Measurements from ENCODE around the gene TTYH3.

The TTYH3 gene

DNA sequence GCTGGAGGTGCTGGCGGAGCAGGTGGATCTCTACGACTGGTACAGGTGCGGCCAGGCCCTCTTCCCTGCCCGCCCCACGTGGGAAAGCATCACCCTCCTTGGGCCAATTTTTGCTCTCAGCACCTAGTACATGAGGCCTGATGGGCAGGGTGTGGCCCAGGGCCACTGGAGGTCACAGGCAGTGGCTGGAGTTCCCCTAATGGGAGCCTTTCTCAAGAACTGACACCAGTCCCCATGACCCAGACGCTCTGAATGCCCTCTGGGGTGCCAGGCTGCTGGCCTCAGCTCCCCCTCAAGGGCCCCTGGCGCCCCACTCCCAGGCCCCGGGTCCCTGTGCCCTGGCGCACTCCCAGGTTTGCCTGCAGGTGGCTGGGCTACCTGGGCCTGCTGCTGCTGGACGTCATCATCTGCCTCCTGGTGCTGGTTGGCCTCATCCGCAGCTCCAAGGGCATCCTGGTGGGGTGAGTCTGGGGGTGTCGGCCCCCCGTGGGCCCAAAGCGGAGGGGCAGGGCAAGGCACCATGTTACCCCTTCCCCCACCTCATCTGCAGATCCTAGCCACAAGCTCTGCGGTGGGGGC, 15.9 kb downstream of the TTYH3 start:
- Mint-ChIP-seq H3K9me3 (no peaks in the 10 kb centered on the region), H3K4me3 (no peak overlapping the region), H3K4me1 (peaks cover 13% of the 10 kb centered on the region), H3K27ac (no peak overlapping the region), H3K27me3 (ENCODE audit: low read depth) (no peaks in the 10 kb centered on the region), H3K36me3 (ENCODE audit: low read depth) (peaks cover 13% of the 10 kb centered on the region)
- TF ChIP-seq, protein P1, sequence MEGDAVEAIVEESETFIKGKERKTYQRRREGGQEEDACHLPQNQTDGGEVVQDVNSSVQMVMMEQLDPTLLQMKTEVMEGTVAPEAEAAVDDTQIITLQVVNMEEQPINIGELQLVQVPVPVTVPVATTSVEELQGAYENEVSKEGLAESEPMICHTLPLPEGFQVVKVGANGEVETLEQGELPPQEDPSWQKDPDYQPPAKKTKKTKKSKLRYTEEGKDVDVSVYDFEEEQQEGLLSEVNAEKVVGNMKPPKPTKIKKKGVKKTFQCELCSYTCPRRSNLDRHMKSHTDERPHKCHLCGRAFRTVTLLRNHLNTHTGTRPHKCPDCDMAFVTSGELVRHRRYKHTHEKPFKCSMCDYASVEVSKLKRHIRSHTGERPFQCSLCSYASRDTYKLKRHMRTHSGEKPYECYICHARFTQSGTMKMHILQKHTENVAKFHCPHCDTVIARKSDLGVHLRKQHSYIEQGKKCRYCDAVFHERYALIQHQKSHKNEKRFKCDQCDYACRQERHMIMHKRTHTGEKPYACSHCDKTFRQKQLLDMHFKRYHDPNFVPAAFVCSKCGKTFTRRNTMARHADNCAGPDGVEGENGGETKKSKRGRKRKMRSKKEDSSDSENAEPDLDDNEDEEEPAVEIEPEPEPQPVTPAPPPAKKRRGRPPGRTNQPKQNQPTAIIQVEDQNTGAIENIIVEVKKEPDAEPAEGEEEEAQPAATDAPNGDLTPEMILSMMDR (IDR thresholded peaks at IDR 0.05; ENCODE audit: unreplicated experiment in 3 of 3), result no peak

DNA sequence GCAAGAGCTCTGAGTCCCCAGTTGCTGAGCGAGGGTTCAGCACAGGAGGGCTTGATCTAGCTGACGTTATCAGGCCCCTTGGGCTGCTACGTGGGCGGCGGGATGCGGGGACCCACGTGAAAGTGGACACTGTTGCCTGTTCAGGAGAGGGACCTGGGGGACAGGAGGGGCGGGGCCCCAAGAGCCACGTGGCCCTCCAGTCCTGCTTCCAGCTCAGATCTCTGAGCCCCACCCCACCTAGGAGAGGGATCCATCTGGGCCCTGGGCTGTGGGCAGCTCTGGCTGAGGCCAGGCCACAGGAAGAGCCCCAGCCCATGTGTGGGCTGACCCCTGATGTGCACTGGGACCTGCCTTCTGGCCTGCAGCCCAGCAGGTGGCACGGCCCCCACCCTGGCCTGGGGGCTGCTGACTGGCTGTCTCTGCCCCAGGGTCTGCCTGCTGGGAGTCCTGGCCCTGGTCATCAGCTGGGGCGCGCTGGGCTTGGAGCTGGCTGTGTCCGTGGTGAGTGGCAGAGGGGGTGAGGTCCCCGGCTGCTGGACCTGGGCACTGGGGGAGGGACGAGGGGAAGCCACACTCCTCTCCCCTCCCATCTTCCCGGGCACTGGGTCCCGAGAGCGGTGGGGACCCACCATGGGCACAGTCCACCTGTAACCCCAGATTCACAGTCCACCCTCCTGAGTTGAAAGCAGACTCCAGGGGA, 17.5 kb downstream of the TTYH3 start:
- H3K4me3 Mint-ChIP-seq, result no peak overlapping the region
- peaks cover 11% of the 10 kb centered on the region for H3K4me1 Mint-ChIP-seq
- H3K27me3 Mint-ChIP-seq (ENCODE audit: low read depth), result no peaks in the 10 kb centered on the region
- TF ChIP-seq, protein P1 (IDR thresholded peaks at IDR 0.05; ENCODE audit: unreplicated experiment in 3 of 3), result no peak
- no peak overlapping the region for H3K27ac Mint-ChIP-seq
- no peaks in the 10 kb centered on the region for H3K9me3 Mint-ChIP-seq
- H3K36me3 Mint-ChIP-seq (ENCODE audit: low read depth), result peaks cover 13% of the 10 kb centered on the region

DNA sequence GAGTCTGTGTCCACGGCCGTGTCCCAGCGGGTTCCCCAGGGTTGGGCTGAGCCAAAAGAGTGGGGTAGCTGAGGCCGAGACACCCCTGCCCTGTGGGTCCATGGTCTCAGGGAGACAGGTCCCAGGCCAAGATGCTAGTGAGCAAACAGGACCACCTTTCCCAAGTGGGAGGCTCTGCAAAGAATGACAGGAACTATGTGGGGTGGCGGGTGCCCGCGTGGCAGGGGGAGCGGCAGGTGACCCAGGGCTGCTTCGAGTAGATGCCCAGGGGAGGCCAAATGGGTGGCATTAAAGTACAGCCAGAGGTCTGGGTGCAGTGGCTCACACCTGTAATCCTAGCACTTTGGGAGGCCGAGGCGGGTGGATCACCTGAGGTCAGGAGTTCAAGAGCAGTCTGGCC, 18.2 kb downstream of the TTYH3 start:
- Mint-ChIP-seq H3K27me3 (ENCODE audit: low read depth) (no peaks in the 10 kb centered on the region), H3K9me3 (no peaks in the 10 kb centered on the region), H3K36me3 (ENCODE audit: low read depth) (peaks cover 13% of the 10 kb centered on the region), H3K4me3 (no peak overlapping the region), H3K27ac (no peak overlapping the region), H3K4me1 (peaks cover 6% of the 10 kb centered on the region)
- TF ChIP-seq, protein P1 (IDR thresholded peaks at IDR 0.05; ENCODE audit: unreplicated experiment in 3 of 3), result no peak

DNA sequence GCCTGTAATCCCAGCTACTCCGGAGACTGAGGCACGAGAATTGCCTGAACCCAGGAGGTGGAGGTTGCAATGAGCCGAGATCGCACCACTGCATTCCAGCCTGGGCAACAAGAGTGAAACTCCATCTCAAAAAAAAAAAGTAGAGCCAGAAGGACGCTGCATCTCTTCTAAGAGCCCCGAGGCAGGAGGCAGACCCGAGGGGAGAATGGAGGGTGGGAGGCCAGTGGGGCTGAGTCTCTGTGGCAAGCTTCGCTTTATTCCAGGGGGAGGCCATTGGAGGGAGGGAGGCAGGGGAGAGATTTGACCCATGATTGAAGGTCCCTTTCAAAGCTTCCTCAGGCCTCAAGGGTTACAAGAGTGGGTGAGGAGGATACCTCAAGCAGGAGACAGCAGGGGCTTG, 18.7 kb downstream of the TTYH3 start:
- no peak overlapping the region for H3K4me3 Mint-ChIP-seq
- peaks cover 13% of the 10 kb centered on the region for H3K36me3 Mint-ChIP-seq (ENCODE audit: low read depth)
- TF ChIP-seq, protein P1 (IDR thresholded peaks at IDR 0.05; ENCODE audit: unreplicated experiment in 3 of 3), result no peak
- peaks cover 2% of the 10 kb centered on the region for H3K4me1 Mint-ChIP-seq
- no peaks in the 10 kb centered on the region for H3K27me3 Mint-ChIP-seq (ENCODE audit: low read depth)
- no peak overlapping the region for H3K27ac Mint-ChIP-seq
- H3K9me3 Mint-ChIP-seq, result no peaks in the 10 kb centered on the region

DNA sequence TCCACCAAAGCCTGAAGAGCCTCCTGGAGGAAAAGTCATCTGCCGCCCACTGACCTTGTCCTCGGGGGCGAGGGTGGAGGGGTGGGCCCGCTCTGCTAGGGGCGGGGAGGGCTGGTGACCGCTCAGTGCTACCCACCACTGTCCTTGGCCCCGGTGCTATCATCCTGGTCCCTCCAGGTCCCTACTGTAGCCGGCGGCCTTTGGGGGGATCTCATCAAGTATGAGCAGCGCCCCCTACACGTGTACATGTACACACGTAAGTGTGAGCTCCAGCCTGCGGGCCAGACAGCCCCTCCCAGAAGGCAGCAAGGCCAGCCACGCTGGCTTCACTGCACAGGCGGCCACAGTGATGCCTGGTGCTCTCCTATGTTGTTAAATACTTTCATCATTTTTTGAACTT, 19.6 kb downstream of the TTYH3 start:
- Mint-ChIP-seq H3K4me1 (no peaks in the 10 kb centered on the region), H3K9me3 (no peaks in the 10 kb centered on the region), H3K27ac (no peak overlapping the region), H3K36me3 (ENCODE audit: low read depth) (peaks cover 13% of the 10 kb centered on the region), H3K4me3 (no peak overlapping the region), H3K27me3 (ENCODE audit: low read depth) (no peaks in the 10 kb centered on the region)
- TF ChIP-seq, protein P1 (IDR thresholded peaks at IDR 0.05; ENCODE audit: unreplicated experiment in 3 of 3), result no peak
